ENCODE measurements around the gene TMEM126B.

DNA sequence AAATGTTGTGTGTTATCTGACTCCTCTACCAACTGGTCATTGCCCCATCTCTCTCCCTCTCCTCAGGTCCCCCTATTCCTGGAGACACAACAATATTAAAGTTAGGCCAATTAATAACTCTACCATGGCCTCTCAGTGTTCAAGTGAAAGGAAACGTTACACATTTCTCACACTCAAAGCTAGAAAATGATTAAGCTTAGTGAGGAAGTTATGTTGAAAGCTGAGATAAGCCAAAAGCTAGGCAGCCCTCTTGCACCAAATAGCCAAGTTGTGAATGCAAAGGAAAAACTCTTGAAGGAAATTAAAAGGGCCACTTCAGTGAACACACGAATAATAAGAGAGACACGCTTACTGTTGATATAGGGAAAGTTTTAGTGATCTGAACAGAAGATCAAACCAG lies 8.1 kb upstream of the TMEM126B start:
- TF ChIP-seq, protein P1, sequence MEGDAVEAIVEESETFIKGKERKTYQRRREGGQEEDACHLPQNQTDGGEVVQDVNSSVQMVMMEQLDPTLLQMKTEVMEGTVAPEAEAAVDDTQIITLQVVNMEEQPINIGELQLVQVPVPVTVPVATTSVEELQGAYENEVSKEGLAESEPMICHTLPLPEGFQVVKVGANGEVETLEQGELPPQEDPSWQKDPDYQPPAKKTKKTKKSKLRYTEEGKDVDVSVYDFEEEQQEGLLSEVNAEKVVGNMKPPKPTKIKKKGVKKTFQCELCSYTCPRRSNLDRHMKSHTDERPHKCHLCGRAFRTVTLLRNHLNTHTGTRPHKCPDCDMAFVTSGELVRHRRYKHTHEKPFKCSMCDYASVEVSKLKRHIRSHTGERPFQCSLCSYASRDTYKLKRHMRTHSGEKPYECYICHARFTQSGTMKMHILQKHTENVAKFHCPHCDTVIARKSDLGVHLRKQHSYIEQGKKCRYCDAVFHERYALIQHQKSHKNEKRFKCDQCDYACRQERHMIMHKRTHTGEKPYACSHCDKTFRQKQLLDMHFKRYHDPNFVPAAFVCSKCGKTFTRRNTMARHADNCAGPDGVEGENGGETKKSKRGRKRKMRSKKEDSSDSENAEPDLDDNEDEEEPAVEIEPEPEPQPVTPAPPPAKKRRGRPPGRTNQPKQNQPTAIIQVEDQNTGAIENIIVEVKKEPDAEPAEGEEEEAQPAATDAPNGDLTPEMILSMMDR (conservative IDR thresholded peaks at IDR 0.05), result no peak
- TF ChIP-seq EZH2 (IDR thresholded peaks at IDR 0.05; ENCODE audit: low read depth), result no peak

All from PC-9 (cell line).